ENCODE measurements around the gene RILP.

Gene RILP

GRCh38 chr17:1647802-1648171 is 1.9 kb downstream of the RILP start:
- DNase-seq, result no peak

GRCh38 chr17:1646199-1646875 is 3.3 kb downstream of the RILP start:
- DNase-seq, result no peak

GRCh38 chr17:1645207-1646171 is 4.2 kb downstream of the RILP start, which contains the start of gene SCARF1:
Gene SCARF1 (minus strand): TSS chr17:1645732. CDS start chr17:1645697, 35 bp downstream.
- DNase-seq, result no peak

- no peak for DNase-seq
These were observed 5.0 kb downstream of the RILP start for GRCh38 chr17:1644493-1645206.

GRCh38 chr17:1643999-1644492 is 5.6 kb downstream of the RILP start:
- no peak for DNase-seq

- no peak for DNase-seq
These were observed 6.2 kb downstream of the RILP start for GRCh38 chr17:1643293-1643998.

GRCh38 chr17:1641065-1641403 is 8.6 kb downstream of the RILP start:
- DNase-seq, result no peak

GRCh38 chr17:1640329-1641064 is 9.2 kb downstream of the RILP start:
- DNase-seq, result no peak

- no peak for DNase-seq
These were observed 10.0 kb downstream of the RILP start for GRCh38 chr17:1639549-1640180.

GRCh38 chr17:1638624-1639300 is 10.9 kb downstream of the RILP start:
- DNase-seq, result no peak

GRCh38 chr17:1638171-1638590 is 11.5 kb downstream of the RILP start:
- no peak for DNase-seq

- no peak for DNase-seq
These were observed 12.9 kb downstream of the RILP start for GRCh38 chr17:1636732-1637285.

GRCh38 chr17:1635675-1636465 is 13.8 kb downstream of the RILP start:
- no peak for DNase-seq

- no peak for DNase-seq
These were observed 14.6 kb downstream of the RILP start for GRCh38 chr17:1634841-1635650.

GRCh38 chr17:1630662-1631061 is 19.0 kb downstream of the RILP start:
- no peak for DNase-seq

- no peak for DNase-seq
These were observed 20.0 kb downstream of the RILP start for GRCh38 chr17:1629504-1630310.

GRCh38 chr17:1628856-1629503 is 20.7 kb downstream of the RILP start:
- DNase-seq, result peak; percentile 75
